Prostate gland (tissue), 2 donors: ENCODE measurements around the gene ADAM22. TPM values are rescaled to one million over a fixed set of nuclear protein-coding genes. Genes with fewer than 3 reads are reported as not detected.

Source experiments
- DNase-seq: peaks from one replicate; pipeline ENCODE4 v3.0.0-alpha.2; 2019; ENCODE audit warnings: low spot score
- H3K27ac ChIP-seq, 2 donors: fragments of 200-600 bp; sonication (generic); 2 replicates each; pipeline ENCODE4 v1.5.1; 2017 to 2019
- H3K27me3 ChIP-seq: fragments of 200-600 bp; sonication (generic); replicated peaks from 2 replicates; pipeline ENCODE4 v1.5.1; 2019; ENCODE audit not compliant: insufficient read depth
- H3K36me3 ChIP-seq, 2 donors: fragments of 200-600 bp; sonication (generic); 1 replicate in 1 of 2; 2 replicates in 1 of 2; pipeline versions ENCODE4 v1.5.1 to v1.8.1; 2017 to 2019
- H3K4me1 ChIP-seq: fragments of 200-600 bp; sonication (generic); replicated peaks from 2 replicates; pipeline ENCODE4 v1.5.1; 2019
- H3K4me3 ChIP-seq, 2 donors: fragments of 200-600 bp; sonication (generic); 2 replicates each; pipeline ENCODE4 v1.5.1; 2017 to 2019
- H3K9me3 ChIP-seq: fragments of 200-600 bp; sonication (generic); 2 replicates; pipeline ENCODE4 v1.5.1; 2017
- POLR2A ChIP-seq: fragments of 450-650 bp; IDR thresholded peaks from one replicate; pipeline ENCODE4 v1.6.1; 2016; ENCODE audit warnings: antibody characterized with exemption, mild to moderate bottlenecking
- POLR2AphosphoS5 ChIP-seq: sonication (generic); formaldehyde crosslinking; IDR thresholded peaks from one replicate; pipeline ENCODE4 v1.6.1; 2017; ENCODE audit warnings: antibody characterized with exemption
- WGBS: methylation state at CpG from one replicate; pipeline ENCODE4 v1.1.5; 2018; 5-methylcytosine and 5-hydroxymethylcytosine counted together
- intact Hi-C: fragments of 100-400 bp; cut with DNase I; formaldehyde crosslinking; loops from one replicate; pipeline ENCODE4 v1.14.2; 2022
- total RNA-seq, 2 donors: library from RNA; depleted of rRNA; stranded (reverse); fragments of >200 nt; gene quantifications; one replicate each; pipeline ENCODE4 v1.1.0, GENCODE V29; 2016
- TF ChIP-seq, protein P1 (sequence below), 4 experiments: fragments of 200-600 bp in 2 of 4; fragments of 450-650 bp in 2 of 4; sonication (generic) in 2 of 4; IDR thresholded peaks; 1 replicate in 3 of 4; 2 replicates in 1 of 4; pipeline ENCODE4 v1.5.1; 2016 to 2019; ENCODE audit warnings: antibody characterized with exemption in 4 of 4, mild to moderate bottlenecking in 2 of 4, moderate library complexity in 2 of 4

Gene ADAM22
- total RNA-seq, 2 donors from 2014 or later: 8.4 to 8.5 TPM

DNA sequence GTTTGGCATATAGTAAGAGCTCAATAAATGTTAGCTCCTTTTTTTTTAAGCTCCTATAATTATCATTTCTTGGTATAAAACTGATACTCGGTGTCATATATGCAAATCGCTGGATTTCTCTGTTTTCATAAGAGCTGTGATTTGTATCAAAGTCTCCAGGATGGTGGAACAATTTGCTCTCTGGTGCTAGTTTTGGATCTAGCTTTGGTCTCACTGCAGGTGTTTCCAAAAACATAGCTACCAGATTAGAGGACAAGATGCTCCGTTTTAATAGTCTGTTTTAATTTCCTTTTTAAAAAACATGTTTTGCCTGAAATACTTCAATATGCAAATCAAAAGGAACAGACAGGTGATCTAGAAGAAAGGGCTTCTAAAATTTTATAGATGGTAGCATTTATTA is 25.3 kb downstream of the ADAM22 start:
- WGBS: 82% methylated on average over 3 of the region's 3 CpGs
- Histone ChIP-seq H3K4me3 (no peak overlapping the region), H3K9me3 (no peaks in the 10 kb centered on the region), H3K4me1 (no peaks in the 10 kb centered on the region), H3K36me3 (no peaks in the 10 kb centered on the region), H3K27ac (no peak overlapping the region), H3K27me3 (no peaks in the 10 kb centered on the region)
- DNase-seq: no peak
- intact Hi-C loops: no loop called here
- no peak for TF ChIP-seq POLR2A
- no peak for TF ChIP-seq POLR2AphosphoS5
- TF ChIP-seq, protein P1, sequence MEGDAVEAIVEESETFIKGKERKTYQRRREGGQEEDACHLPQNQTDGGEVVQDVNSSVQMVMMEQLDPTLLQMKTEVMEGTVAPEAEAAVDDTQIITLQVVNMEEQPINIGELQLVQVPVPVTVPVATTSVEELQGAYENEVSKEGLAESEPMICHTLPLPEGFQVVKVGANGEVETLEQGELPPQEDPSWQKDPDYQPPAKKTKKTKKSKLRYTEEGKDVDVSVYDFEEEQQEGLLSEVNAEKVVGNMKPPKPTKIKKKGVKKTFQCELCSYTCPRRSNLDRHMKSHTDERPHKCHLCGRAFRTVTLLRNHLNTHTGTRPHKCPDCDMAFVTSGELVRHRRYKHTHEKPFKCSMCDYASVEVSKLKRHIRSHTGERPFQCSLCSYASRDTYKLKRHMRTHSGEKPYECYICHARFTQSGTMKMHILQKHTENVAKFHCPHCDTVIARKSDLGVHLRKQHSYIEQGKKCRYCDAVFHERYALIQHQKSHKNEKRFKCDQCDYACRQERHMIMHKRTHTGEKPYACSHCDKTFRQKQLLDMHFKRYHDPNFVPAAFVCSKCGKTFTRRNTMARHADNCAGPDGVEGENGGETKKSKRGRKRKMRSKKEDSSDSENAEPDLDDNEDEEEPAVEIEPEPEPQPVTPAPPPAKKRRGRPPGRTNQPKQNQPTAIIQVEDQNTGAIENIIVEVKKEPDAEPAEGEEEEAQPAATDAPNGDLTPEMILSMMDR (IDR thresholded peaks at IDR 0.05): no peak

DNA sequence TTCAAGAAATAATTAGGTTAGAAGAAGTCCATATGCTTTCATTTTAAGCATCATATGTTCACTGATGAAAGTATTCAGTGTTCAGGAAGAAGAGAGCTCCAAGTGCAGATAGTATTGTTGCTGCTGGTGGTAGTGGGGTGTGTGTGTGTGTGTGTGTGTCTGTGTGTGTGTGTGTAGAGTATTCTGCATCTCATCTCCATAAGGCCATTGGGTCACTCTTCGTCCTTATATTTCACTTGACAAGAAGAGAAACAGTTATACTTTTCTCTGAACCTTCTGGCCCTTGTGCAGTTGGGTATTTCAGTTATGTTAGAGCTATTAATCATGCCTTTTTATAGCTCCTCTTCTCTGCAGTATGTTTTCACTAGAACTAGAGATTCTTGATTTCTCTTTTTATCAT is 26.2 kb downstream of the ADAM22 start:
- no peak for DNase-seq
- Histone ChIP-seq H3K4me3 (no peak overlapping the region), H3K27ac (no peak overlapping the region), H3K27me3 (no peaks in the 10 kb centered on the region), H3K9me3 (no peaks in the 10 kb centered on the region), H3K4me1 (no peaks in the 10 kb centered on the region), H3K36me3 (no peaks in the 10 kb centered on the region)
- WGBS: 6% methylated on average over 1 of the region's 1 CpG
- no peak for TF ChIP-seq POLR2AphosphoS5
- TF ChIP-seq POLR2A: no peak
- TF ChIP-seq, protein P1 (IDR thresholded peaks at IDR 0.05): no peak
- intact Hi-C loops: no loop called here

DNA sequence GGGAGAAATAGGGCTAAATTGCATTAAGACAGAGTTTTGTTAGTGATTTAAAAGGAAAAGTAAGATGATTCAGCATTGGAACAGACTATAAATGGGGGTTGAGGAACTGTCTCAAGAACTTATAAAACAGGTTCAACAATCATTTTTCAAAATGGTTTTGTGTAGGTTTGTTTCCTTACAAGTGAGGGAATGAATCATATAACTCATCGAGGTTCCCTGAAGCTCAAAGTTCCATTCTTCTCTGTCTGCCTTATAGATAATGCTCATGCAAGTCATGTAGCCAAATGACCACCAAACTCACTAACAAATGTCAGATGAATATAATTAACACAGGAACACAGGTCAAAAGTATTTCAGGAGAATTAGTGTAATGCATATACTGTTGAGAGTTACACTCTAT is 27.7 kb downstream of the ADAM22 start:
- Histone ChIP-seq H3K4me3 (no peak overlapping the region), H3K4me1 (no peaks in the 10 kb centered on the region), H3K27me3 (no peaks in the 10 kb centered on the region), H3K27ac (no peak overlapping the region), H3K9me3 (no peaks in the 10 kb centered on the region), H3K36me3 (no peaks in the 10 kb centered on the region)
- WGBS: 50% methylated on average over 1 of the region's 1 CpG
- no peak for DNase-seq
- TF ChIP-seq, protein P1 (IDR thresholded peaks at IDR 0.05): no peak
- TF ChIP-seq POLR2A (no peak), POLR2AphosphoS5 (no peak)
- intact Hi-C loops: no loop called here

DNA sequence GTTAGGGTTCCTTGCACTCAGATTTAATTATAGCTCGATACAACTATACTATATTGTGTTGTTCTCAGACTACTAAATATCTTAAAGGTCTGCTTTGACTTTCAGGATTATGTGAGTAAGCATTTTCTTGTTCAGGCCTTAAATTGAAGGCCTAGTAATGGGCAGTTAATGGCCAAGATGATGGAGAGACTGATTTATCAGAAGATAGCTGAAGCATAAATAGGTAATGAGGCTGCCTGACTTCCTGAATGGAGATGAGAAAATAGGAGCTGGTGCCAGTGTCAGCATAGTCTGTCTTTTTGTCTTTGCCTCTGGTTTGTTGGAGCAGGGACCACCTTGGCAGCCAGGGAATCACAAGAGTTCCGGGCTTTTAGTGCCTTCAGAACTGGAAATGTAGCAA is 32.2 kb downstream of the ADAM22 start:
- H3K27ac ChIP-seq: no peak overlapping the region
- no peaks in the 10 kb centered on the region for H3K27me3 ChIP-seq
- intact Hi-C loops: no loop called here
- no peaks in the 10 kb centered on the region for H3K36me3 ChIP-seq
- H3K4me1 ChIP-seq: no peaks in the 10 kb centered on the region
- WGBS: 86% methylated on average over 2 of the region's 2 CpGs
- no peak for DNase-seq
- no peak overlapping the region for H3K4me3 ChIP-seq
- TF ChIP-seq, protein P1 (IDR thresholded peaks at IDR 0.05): no peak
- TF ChIP-seq POLR2AphosphoS5 (no peak), POLR2A (no peak)
- no peaks in the 10 kb centered on the region for H3K9me3 ChIP-seq

DNA sequence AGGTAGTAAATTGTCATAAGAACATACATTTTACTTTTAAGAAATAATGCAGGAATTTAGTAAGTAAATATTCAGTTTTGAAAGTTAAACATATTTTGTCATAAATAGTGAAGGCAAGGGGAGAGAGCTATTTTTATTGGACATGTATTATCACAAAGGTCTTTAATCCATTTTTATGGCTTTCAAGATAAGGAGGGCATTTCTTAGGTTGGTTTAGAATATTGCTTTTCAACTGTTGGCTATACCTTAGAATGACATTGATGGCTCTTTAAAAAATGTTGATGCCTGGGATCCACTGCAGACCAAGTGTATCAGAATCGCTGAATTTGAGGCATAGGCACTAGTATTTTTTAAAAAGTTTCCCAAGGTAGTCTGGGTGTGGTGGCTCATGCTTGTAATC is 34.0 kb downstream of the ADAM22 start:
- Histone ChIP-seq H3K4me3 (no peak overlapping the region), H3K27ac (no peak overlapping the region), H3K9me3 (no peaks in the 10 kb centered on the region), H3K4me1 (no peaks in the 10 kb centered on the region), H3K27me3 (no peaks in the 10 kb centered on the region), H3K36me3 (no peaks in the 10 kb centered on the region)
- DNase-seq: no peak
- intact Hi-C loops: no loop called here
- 46% methylated on average over 1 of the region's 1 CpG for WGBS
- TF ChIP-seq, protein P1 (IDR thresholded peaks at IDR 0.05): no peak
- TF ChIP-seq POLR2AphosphoS5 (no peak), POLR2A (no peak)
